Kidney (tissue), 14 donors: ENCODE data around the gene SLC25A5. TPM values are rescaled to one million over a fixed set of nuclear protein-coding genes. Genes with fewer than 3 reads are reported as not detected.
A peak's percentile ranks its signal among the peaks of the same experiment; 100 is the strongest.
"Not testable (repeated sequence)": the region's sequence is repeated elsewhere in the genome, so short reads cannot be mapped to it uniquely, and the experiment has no call there.

Experiments used
- DNase-seq, 5 donors: peaks; one replicate each; pipeline ENCODE4 v3.0.0-alpha.2; 2013 to 2020
- FAIRE-seq: peaks from 2 replicates; lab custom pipeline; 2012; peaks lifted over from hg19 to GRCh38; lab: Jason Lieb, UNC
- H3K27ac ChIP-seq, 2 donors: one replicate each; pipeline ENCODE4 v1.7.0; 2013; ENCODE audit warnings: low read depth in 2 of 2, low read length in 2 of 2, inconsistent platforms in 1 of 2
- H3K27me3 ChIP-seq: one replicate; pipeline ENCODE4 v1.7.1; 2013; ENCODE audit warnings: low read length, inconsistent platforms; ENCODE audit not compliant: control insufficient read depth, insufficient read depth
- H3K36me3 ChIP-seq, 3 donors: one replicate each; pipeline versions ENCODE4 v1.7.0 to v1.7.1; 2013; ENCODE audit warnings: low read length in 3 of 3, control low read depth in 1 of 3, inconsistent platforms in 1 of 3; ENCODE audit not compliant: insufficient read depth in 3 of 3, control insufficient read depth in 2 of 3
- H3K4me1 ChIP-seq, 3 donors: one replicate each; pipeline versions ENCODE4 v1.7.0 to v1.7.1; 2013; ENCODE audit warnings: low read length in 3 of 3, inconsistent platforms in 1 of 3, low read depth in 1 of 3; ENCODE audit not compliant: control insufficient read depth in 2 of 3, insufficient read depth in 2 of 3
- H3K4me3 ChIP-seq, 3 donors: one replicate each; pipeline versions ENCODE4 v1.7.0 to v1.8.1; 2013; ENCODE audit warnings: low read length in 3 of 3, control low read depth in 1 of 3, inconsistent platforms in 1 of 3
- H3K9ac ChIP-seq, 3 donors: one replicate each; pipeline versions ENCODE4 v1.7.0 to v1.7.1; 2013; ENCODE audit warnings: low read length in 3 of 3, control low read depth in 1 of 3, inconsistent platforms in 1 of 3
- H3K9me3 ChIP-seq, 3 donors: one replicate each; pipeline versions ENCODE4 v1.7.0 to v1.7.1; 2013; ENCODE audit warnings: low read length in 3 of 3, control low read depth in 1 of 3, inconsistent platforms in 1 of 3; ENCODE audit not compliant: control insufficient read depth in 2 of 3, insufficient read depth in 1 of 3
- intact Hi-C: fragments of 100-400 bp; cut with DNase I; formaldehyde crosslinking; loops from one replicate; pipeline ENCODE4 v1.11.1; 2022
- polyA plus RNA-seq: library from polyadenylated mRNA; stranded (reverse); fragments of 350-450 nt; fragmentation: Illumina TruSeq; extraction: RNeasy Lipid Tissue Mini Kit (QIAGEN cat#74804); gene quantifications from one replicate; pipeline ENCODE4 v1.2.3, GENCODE V29; 2014; ENCODE audit warnings: low read depth, low replicate concordance; ENCODE audit not compliant: insufficient read depth
- total RNA-seq: library from RNA; stranded (reverse); fragmentation: NEBNext Ultra II Directional; extraction: Animal tissue kit (Norgen Biotek cat#: 25700); gene quantifications from one replicate; pipeline ENCODE4 v1.2.1, GENCODE V29; 2021
- TF ChIP-seq, protein P1 (sequence below): IDR thresholded peaks from 3 replicates; pipeline ENCODE4 v1.5.1; 2012; ENCODE audit warnings: mild to moderate bottlenecking, moderate library complexity, borderline replicate concordance; ENCODE audit not compliant: insufficient read depth; ENCODE audit errors: extremely low read depth
- donor health status: control.
- donor health status: control.
- donor health status: control.
- donor health status: control.
- donor health status: control.
- donor health status: DM: yes; HTN: yes; CAD: no.
- donor health status: Normal renal cell carcinoma (clear cell type).

The SLC25A5 gene
- total and polyA plus RNA-seq, 2 donors from 2014 or later = 224 to 850 TPM

- H3K9ac ChIP-seq = no peak overlapping the region
- no peak overlapping the region for H3K27ac ChIP-seq
- FAIRE-seq (no peak), DNase-seq (peak in 3 of 5 donors; percentile 36 to 58 (median 40))
- no peaks in the 10 kb centered on the region for H3K27me3 ChIP-seq
- TF ChIP-seq, protein P1, sequence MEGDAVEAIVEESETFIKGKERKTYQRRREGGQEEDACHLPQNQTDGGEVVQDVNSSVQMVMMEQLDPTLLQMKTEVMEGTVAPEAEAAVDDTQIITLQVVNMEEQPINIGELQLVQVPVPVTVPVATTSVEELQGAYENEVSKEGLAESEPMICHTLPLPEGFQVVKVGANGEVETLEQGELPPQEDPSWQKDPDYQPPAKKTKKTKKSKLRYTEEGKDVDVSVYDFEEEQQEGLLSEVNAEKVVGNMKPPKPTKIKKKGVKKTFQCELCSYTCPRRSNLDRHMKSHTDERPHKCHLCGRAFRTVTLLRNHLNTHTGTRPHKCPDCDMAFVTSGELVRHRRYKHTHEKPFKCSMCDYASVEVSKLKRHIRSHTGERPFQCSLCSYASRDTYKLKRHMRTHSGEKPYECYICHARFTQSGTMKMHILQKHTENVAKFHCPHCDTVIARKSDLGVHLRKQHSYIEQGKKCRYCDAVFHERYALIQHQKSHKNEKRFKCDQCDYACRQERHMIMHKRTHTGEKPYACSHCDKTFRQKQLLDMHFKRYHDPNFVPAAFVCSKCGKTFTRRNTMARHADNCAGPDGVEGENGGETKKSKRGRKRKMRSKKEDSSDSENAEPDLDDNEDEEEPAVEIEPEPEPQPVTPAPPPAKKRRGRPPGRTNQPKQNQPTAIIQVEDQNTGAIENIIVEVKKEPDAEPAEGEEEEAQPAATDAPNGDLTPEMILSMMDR = peak; percentile 59
- no peaks in the 10 kb centered on the region for H3K4me1 ChIP-seq
- H3K36me3 ChIP-seq = no peaks in the 10 kb centered on the region
- H3K4me3 ChIP-seq = no peak overlapping the region
- H3K9me3 ChIP-seq = no peaks in the 10 kb centered on the region
- intact Hi-C loops = no loop called here
Measured at GRCh38 chrX:119488749-119489148, 20.5 kb downstream of the SLC25A5 start.

DNA sequence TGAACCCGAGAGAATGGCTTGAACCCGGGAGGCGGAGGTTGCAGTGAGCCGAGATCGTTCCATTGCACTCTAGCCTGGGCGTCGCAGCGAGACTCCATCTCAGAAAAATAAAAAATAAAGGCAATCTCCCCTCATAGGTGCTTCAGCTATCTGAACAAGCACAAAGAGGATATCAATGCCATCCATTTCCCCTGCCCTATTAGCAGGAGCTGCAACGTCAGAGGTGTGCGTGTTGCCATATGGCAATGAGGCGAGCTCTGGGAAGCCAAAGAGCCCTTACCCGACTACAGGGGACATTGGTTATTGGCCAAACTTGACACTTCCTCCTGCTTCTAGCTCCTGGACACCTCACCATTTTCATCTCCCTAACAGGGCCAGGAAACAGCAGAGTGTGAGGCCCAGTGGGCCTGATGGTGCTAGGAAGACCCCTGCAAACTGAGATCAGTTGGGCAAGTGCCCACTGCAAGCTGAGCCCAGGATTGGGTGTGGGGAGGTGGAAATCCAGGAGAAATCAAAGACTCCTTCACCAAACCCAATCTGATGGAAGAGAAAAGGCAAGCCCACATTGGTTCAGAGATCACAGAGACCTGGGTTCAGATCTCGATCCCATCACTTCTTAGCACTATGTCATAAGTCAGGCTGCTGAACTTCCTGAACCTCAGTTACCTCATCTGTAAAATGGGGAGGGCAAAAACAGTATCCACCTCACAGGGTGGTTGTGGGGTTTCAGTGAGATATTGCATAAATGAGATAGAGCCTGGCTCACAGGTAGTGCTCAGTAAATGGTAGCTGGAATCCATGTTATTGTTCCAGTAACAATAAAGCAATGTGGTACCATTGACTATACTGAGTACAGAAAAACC, 21.2 kb downstream of the SLC25A5 start:
- FAIRE-seq = no peak
- Histone ChIP-seq H3K36me3 (no peaks in the 10 kb centered on the region), H3K4me1 (no peaks in the 10 kb centered on the region), H3K4me3 (no peak overlapping the region), H3K9me3 (no peaks in the 10 kb centered on the region), H3K27ac (no peak overlapping the region), H3K27me3 (no peaks in the 10 kb centered on the region), H3K9ac (no peak overlapping the region)
- intact Hi-C loops = no loop called here
- TF ChIP-seq, protein P1 = no peak
- no peak for DNase-seq

DNA sequence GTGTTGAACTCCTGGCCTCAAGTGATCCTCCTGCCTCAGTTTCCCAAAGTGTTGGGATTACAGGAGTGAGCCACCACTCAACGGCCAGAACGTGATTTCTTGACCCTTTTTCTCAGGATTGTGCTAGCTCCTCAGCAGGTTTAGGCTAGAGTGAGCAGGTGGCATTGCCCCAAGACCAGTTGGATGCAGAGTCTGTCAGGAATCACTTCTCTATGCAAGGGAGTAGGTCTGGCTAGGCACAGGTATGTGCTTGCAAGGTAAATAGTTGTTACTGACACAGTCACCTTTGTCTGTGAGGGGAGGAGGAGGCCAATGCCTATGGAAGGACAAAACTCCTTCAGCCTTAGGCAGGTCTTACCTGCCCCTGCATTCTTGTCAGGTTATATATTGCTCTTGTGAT, 24.2 kb downstream of the SLC25A5 start:
- H3K27ac ChIP-seq = no peak overlapping the region
- H3K4me3 ChIP-seq = no peak overlapping the region
- no peaks in the 10 kb centered on the region for H3K36me3 ChIP-seq
- H3K9me3 ChIP-seq = no peaks in the 10 kb centered on the region
- DNase-seq (no peak), FAIRE-seq (no peak)
- H3K4me1 ChIP-seq = no peaks in the 10 kb centered on the region
- intact Hi-C loops = no loop called here
- TF ChIP-seq, protein P1 = no peak
- H3K27me3 ChIP-seq = no peaks in the 10 kb centered on the region
- H3K9ac ChIP-seq = no peak overlapping the region

DNA sequence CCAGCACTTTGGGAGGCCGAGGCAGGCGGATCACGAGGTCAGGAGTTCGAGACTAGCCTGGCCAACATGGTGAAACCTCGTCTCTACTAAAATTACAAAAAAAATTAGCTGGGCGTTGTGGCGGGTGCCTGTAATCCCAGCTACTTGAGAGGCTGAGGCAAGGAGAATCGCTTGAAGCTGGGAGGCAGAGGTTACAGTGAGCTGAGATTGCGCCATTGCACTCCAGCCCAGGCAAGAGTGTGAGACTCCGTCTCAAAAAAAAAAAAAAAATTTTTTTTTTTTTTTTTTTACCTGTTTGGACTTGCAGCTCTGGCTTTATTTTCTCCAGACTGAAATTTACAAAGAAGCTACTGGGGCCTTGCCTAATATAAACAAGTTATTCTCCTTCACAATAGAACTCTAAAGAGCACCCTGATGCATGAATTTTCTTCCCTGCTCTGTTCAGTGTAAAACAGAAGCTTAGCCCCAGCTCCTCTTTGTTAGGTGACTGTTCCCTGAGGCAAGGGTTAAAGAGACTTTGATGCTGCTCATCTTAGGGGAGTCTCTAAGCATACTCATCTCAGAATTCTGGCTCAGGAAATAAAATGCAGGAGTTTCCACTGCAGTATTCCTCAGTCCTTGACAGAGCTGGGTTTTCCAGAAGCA, 25.7 kb downstream of the SLC25A5 start:
- H3K27ac ChIP-seq, intact Hi-C loops, H3K27me3 ChIP-seq, H3K36me3 ChIP-seq, H3K4me1 ChIP-seq, FAIRE-seq, H3K4me3 ChIP-seq, H3K9ac ChIP-seq, DNase-seq, H3K9me3 ChIP-seq: not testable (repeated sequence)
